Transverse colon (tissue), 3 donors: ENCODE data around the gene EIF4EBP3.

Experiments used
- CTCF ChIP-seq, 5 experiments: fragments of 200-600 bp in 3 of 5; fragments of 450-650 bp in 2 of 5; sonication (generic) in 3 of 5; IDR thresholded peaks; 1 replicate in 2 of 5; 2 replicates in 3 of 5; pipeline ENCODE4 v1.5.1; 2016 to 2017; ENCODE audit warnings: antibody characterized with exemption in 5 of 5, inconsistent platforms in 3 of 5, mild to moderate bottlenecking in 2 of 5, moderate library complexity in 1 of 5
- EP300 ChIP-seq: sonication (generic); formaldehyde crosslinking; IDR thresholded peaks from one replicate; pipeline ENCODE4 v1.6.1; 2017; ENCODE audit warnings: antibody characterized with exemption, low read depth
- POLR2A ChIP-seq: fragments of 450-650 bp; IDR thresholded peaks from one replicate; pipeline ENCODE4 v1.6.1; 2016; ENCODE audit warnings: antibody characterized with exemption, mild to moderate bottlenecking, moderate library complexity

- TF ChIP-seq POLR2A: no peak
- TF ChIP-seq CTCF (IDR thresholded peaks at IDR 0.05): no peak
- TF ChIP-seq EP300: no peak
Observed at GRCh38 chr5:140588311-140589070, 41.0 kb downstream of the EIF4EBP3 start.
